HG03135 (cell line): ENCODE results near the gene DDX56.
"Not testable (repeated sequence)": the region's sequence is repeated elsewhere in the genome, so short reads cannot be mapped to it uniquely, and the experiment has no call there.

Experiments used
- ATAC-seq: cut with Tn5 transposase; IDR thresholded peaks from one replicate; pipeline ENCODE4 v1.9.1; 2021; ENCODE audit warnings: mild to moderate bottlenecking, moderate library complexity; ENCODE audit not compliant: unreplicated experiment

DDX56 gene

GRCh38 chr7:44597181-44597580 is 23.5 kb upstream of the DDX56 start:
- not testable (repeated sequence) for ATAC-seq

GRCh38 chr7:44595934-44596635 is 22.4 kb upstream of the DDX56 start:
- no peak for ATAC-seq

GRCh38 chr7:44590910-44591309 is 17.2 kb upstream of the DDX56 start:
- ATAC-seq: no peak

- no peak for ATAC-seq
Observed at GRCh38 chr7:44587843-44588711, 14.4 kb upstream of the DDX56 start.

GRCh38 chr7:44583146-44583865 is 9.6 kb upstream of the DDX56 start:
- ATAC-seq: no peak

- peak; percentile 85 for ATAC-seq
Observed at GRCh38 chr7:44581879-44582603, 8.3 kb upstream of the DDX56 start, which contains the start of gene TMED4. TSS of gene TMED4 (minus strand) at chr7:44582231. CDS start at chr7:44582206, 25 bp downstream.

GRCh38 chr7:44580945-44581878 is 7.5 kb upstream of the DDX56 start:
- peak; percentile 33 for ATAC-seq

- no peak for ATAC-seq
Observed at GRCh38 chr7:44576228-44576627, 2.5 kb upstream of the DDX56 start.

GRCh38 chr7:44575054-44575453 is 1.3 kb upstream of the DDX56 start:
- no peak for ATAC-seq

GRCh38 chr7:44574287-44574872 is 672 bp upstream of the DDX56 start:
- peak; percentile 25 for ATAC-seq

GRCh38 chr7:44572771-44573170 is 937 bp downstream of the DDX56 start:
- no peak for ATAC-seq

- no peak for ATAC-seq
Observed at GRCh38 chr7:44569959-44570358, 3.7 kb downstream of the DDX56 start.

- ATAC-seq: no peak
Observed at GRCh38 chr7:44568771-44569560, 4.7 kb downstream of the DDX56 start.

GRCh38 chr7:44567884-44568283 is 5.8 kb downstream of the DDX56 start:
- ATAC-seq: no peak

GRCh38 chr7:44566680-44567079 is 7.0 kb downstream of the DDX56 start:
- no peak for ATAC-seq

GRCh38 chr7:44565795-44566559 is 7.7 kb downstream of the DDX56 start:
- no peak for ATAC-seq

GRCh38 chr7:44565097-44565794 is 8.5 kb downstream of the DDX56 start:
- ATAC-seq: no peak
